Lower leg skin (tissue), 4 donors: Measurements from ENCODE around the gene CNOT4. TPM values are rescaled to one million over a fixed set of nuclear protein-coding genes. Genes with fewer than 3 reads are reported as not detected.

Source experiments
- DNase-seq, 2 donors: peaks; one replicate each; pipeline ENCODE4 v3.0.0-alpha.2; 2019; ENCODE audit warnings: low spot score in 2 of 2
- H3K4me3 ChIP-seq: fragments of 200-600 bp; sonication (generic); 2 replicates; pipeline ENCODE4 v1.5.1; 2017; ENCODE audit warnings: mild to moderate bottlenecking, low read depth; ENCODE audit not compliant: poor library complexity, severe bottlenecking
- POLR2A ChIP-seq, 2 donors: fragments of 450-650 bp; IDR thresholded peaks; one replicate each; pipeline ENCODE4 v1.6.1; 2016 to 2017; ENCODE audit warnings: antibody characterized with exemption in 2 of 2, mild to moderate bottlenecking in 1 of 2, moderate library complexity in 1 of 2
- WGBS, 2 donors: methylation state at CpG; one replicate each; pipeline ENCODE4 v1.1.5; 2018; 5-methylcytosine and 5-hydroxymethylcytosine counted together
- intact Hi-C: fragments of 100-400 bp; cut with DNase I; formaldehyde crosslinking; loops from one replicate; pipeline ENCODE4 v1.15.0; 2023; ENCODE audit warnings: low total_unique reads
- total RNA-seq, 4 donors: library from RNA; depleted of rRNA; stranded (reverse); fragments of >200 nt; gene quantifications; one replicate each; pipeline ENCODE4 v1.1.0, GENCODE V29; 2016
- TF ChIP-seq, protein P1 (sequence below), 3 donors: fragments of 450-650 bp; IDR thresholded peaks; one replicate each; pipeline ENCODE4 v1.5.1; 2016; ENCODE audit warnings: antibody characterized with exemption in 3 of 3, mild to moderate bottlenecking in 3 of 3, moderate library complexity in 2 of 3

The CNOT4 gene
- total RNA-seq, 4 donors from 2014 or later = 13.4 to 20.4 (median 16.4) TPM

DNA sequence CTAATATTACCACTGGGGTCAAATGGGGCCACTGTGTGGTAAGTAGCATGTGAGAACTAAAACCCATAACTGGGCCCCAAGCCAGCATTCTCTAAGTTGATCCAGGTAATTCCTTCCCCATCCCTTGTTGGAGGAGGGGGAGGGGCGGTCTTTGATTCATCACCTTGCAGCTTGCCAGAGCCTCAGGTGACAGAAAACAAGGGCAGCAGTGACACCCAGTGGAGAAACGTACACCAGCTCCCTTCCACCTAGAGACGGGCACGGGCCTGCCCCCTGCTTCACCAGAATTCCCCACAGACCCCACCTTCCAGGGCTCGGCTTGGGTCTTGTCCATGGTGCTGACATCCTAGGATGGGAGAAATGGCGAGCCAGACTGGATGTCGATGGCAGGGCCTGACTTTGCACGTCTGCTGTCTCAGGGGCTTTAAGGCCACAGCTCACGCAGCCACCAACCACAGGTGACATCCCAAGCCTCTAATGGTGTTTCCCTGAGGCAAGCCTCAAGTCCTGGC is 174.2 kb downstream of the CNOT4 start:
- intact Hi-C loops = no loop called here
- DNase-seq = peak; percentile 51 to 81
- WGBS, 2 donors = 18 to 19% methylated on average over 9 of the region's 9 CpGs
- TF ChIP-seq, protein P1, sequence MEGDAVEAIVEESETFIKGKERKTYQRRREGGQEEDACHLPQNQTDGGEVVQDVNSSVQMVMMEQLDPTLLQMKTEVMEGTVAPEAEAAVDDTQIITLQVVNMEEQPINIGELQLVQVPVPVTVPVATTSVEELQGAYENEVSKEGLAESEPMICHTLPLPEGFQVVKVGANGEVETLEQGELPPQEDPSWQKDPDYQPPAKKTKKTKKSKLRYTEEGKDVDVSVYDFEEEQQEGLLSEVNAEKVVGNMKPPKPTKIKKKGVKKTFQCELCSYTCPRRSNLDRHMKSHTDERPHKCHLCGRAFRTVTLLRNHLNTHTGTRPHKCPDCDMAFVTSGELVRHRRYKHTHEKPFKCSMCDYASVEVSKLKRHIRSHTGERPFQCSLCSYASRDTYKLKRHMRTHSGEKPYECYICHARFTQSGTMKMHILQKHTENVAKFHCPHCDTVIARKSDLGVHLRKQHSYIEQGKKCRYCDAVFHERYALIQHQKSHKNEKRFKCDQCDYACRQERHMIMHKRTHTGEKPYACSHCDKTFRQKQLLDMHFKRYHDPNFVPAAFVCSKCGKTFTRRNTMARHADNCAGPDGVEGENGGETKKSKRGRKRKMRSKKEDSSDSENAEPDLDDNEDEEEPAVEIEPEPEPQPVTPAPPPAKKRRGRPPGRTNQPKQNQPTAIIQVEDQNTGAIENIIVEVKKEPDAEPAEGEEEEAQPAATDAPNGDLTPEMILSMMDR (IDR thresholded peaks at IDR 0.05) = no peak
- no peak for TF ChIP-seq POLR2A (IDR thresholded peaks at IDR 0.05)
- no peak overlapping the region for H3K4me3 ChIP-seq

DNA sequence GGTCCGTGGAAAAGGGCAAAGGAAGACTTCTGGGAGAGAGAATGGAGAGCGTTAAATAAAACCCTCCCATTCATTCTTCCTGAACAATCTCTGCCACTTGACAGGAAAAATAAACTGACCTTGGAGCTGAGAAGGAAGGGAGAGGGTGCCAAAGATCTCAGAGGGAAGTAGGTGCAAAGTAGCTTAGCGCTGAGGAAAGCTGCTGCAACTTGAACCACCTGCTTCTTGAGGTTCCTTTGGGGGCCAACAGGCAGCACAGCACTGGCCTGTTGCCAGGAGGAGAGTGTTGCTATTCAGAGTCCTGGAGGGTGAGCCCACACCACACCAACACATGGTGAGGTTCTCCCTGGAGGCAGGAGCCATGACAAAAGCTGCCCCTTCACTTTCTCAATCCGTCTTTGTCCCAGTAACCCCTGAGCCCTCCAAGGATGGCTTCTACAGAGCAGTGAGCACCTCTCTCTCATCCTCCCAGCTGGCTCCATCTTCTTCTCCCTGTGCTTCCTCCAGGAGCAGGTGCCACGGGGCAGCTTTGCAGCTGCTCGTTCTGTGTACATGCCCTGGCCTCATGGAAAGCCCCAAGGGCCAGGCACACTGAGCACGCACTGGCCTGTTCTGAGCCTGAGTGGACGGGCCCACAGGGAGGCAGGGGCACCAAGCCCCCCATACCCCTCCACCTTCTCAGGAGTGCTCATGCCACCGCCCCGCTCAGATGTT is 174.9 kb downstream of the CNOT4 start:
- intact Hi-C loops = no loop called here
- WGBS, 2 donors = 71 to 72% methylated on average over 10 of the region's 10 CpGs
- peak in 1 of 2 donors; percentile 60 for DNase-seq
- TF ChIP-seq, protein P1 (IDR thresholded peaks at IDR 0.05) = no peak
- TF ChIP-seq POLR2A (IDR thresholded peaks at IDR 0.05) = no peak
- H3K4me3 ChIP-seq = no peak overlapping the region

DNA sequence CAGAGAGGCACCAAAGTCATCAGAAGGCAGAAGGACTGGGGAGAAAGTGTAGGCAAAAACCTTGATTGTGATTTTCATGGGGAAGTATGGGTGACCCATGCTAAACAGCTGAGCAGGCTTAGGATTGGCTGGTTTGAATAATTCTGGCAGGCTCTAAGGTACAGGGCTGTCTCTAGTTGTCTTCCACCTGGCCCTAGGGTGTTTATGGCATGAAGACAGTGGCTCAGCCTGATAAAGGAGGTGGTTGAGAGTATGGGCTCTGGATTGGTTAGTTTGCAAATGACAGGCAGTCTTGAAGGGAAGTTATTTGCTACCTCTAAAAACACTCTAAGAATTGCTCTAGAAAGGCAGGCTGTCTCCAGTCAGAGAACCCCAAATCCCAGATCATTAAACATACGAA is 176.0 kb downstream of the CNOT4 start:
- intact Hi-C loops = no loop called here
- DNase-seq = peak in 1 of 2 donors; percentile 31
- no peak overlapping the region for H3K4me3 ChIP-seq
- WGBS, 2 donors = 88 to 89% methylated on average over 1 of the region's 1 CpG
- TF ChIP-seq POLR2A (IDR thresholded peaks at IDR 0.05) = no peak
- TF ChIP-seq, protein P1 (IDR thresholded peaks at IDR 0.05) = no peak

DNA sequence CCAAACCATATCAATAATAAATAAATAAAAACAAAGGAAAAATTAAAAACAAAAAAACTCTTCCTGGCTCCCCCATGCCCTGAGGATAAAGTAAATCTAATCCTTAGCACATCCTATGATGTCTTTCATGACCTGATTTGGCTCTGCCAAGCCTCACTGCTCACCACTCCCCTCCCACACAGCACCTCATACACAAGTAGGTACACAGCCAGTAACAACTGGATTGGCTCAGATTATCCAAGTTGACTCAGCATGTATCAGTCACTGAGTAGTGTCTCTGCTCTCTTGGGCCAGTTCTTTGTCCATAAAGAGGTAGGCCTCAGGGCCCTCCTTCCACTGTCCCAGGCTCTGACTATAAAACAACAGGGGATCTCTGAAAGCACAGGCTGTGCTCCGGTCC is 176.7 kb downstream of the CNOT4 start:
- whole genome bisulfite sequencing, 2 donors = 50 to 100% methylated on average over 1 of the region's 1 CpG
- TF ChIP-seq, protein P1 (IDR thresholded peaks at IDR 0.05) = no peak
- TF ChIP-seq POLR2A (IDR thresholded peaks at IDR 0.05) = no peak
- peak in 1 of 2 donors; percentile 32 for DNase-seq
- H3K4me3 ChIP-seq = no peak overlapping the region
- intact Hi-C loops = no loop called here

DNA sequence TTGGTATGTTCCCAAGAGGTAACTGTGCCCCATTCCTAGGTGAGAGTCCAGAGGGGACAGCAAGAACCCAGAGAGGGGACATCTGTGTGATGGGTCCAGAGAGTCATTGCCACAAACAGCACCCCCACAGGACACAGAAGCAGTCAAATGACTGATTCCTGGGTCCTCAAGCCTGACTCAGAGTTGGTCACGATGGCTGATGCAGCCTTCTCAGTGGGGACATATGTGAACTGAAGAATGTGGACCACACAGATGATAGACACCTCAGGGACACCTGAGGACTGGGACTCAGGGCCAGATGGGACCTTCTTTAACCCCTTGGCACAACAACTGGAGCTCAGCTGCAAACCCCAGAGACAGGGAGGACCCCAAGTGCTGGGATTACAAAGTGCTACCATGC is 179.8 kb downstream of the CNOT4 start:
- intact Hi-C loops = no loop called here
- peak in 1 of 2 donors; percentile 69 for DNase-seq
- H3K4me3 ChIP-seq = no peak overlapping the region
- no peak for TF ChIP-seq POLR2A (IDR thresholded peaks at IDR 0.05)
- TF ChIP-seq, protein P1 (IDR thresholded peaks at IDR 0.05) = no peak
- WGBS, 2 donors = 100% methylated on average over 1 of the region's 1 CpG
